Left cardiac atrium (tissue), 4 donors: ENCODE data around the gene NLGN1. TPM values are rescaled to one million over a fixed set of nuclear protein-coding genes. Genes with fewer than 3 reads are reported as not detected.

Experiments used
- ATAC-seq, 2 donors: fragments of 200-7000 bp; cut with Tn5 transposase; one replicate each; pipeline ENCODE4 v1.9.1; 2020; ENCODE audit warnings: mild to moderate bottlenecking in 2 of 2, moderate library complexity in 2 of 2
- DNase-seq: peaks from one replicate; pipeline ENCODE4 v3.0.0-alpha.2; 2020
- intact Hi-C, 2 donors: fragments of 100-400 bp; cut with DNase I; formaldehyde crosslinking; loops; one replicate each; pipeline versions ENCODE4 v1.14.1 to v1.15.1; 2022 to 2023
- total RNA-seq, 2 donors: library from RNA; stranded (reverse); fragmentation: NEBNext Ultra II Directional; extraction: Animal tissue kit (Norgen Biotek cat#: 25700); gene quantifications; one replicate each; pipeline ENCODE4 v1.2.1, GENCODE V29; 2021
- donor health status: DM: no; HTN: yes; CAD: no.
- donor health status: DM: no; HTN: yes; CAD: no; lungs with severe emphysema.
- donor health status: DM: yes; HTN: yes; CAD: no.
- donor health status: Dilated cardiomyopathy.

The NLGN1 gene
- total RNA-seq, 2 donors from 2014 or later: 2.2 to 2.5 TPM

DNA sequence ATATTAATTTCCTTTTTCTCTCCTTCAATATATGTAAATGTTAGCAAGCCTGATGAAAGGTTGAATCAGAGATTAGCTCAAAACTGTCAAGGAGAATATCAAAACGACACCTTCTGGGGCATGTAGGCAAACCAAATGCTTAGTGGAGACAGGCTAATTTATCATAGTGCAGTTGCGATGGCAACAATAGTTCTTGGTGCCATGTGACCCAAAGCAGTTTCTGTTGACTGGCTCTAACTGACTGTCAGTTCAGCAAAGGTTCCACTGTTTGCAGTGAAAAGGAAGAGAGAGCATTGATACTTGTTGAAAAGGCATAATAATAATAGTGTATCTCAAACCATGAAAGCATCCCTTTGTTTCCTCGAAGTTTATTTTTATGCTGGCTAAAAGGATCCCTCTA lies 513.9 kb downstream of the NLGN1 start:
- DNase-seq (no peak), ATAC-seq (no peak)
- intact Hi-C loops: no loop called here

DNA sequence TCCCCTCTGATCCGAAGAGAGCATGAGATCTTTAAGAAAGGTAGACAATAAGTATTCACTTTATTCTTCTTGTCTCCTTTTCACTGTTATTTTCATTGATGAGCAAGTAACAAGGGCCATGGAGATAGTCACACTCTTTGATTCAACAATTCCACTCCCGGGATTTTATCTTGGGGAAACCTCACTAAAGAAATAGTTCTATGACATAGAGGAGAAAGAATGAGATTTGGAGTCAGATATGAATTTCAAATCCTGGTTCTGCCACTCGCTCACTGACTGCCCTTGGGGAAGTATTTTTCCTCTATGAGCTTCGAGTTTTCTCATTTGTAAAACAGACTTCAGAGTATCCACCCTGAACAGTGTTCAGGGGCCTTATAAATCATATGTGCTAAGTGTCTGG lies 514.6 kb downstream of the NLGN1 start:
- ATAC-seq: no peak

DNA sequence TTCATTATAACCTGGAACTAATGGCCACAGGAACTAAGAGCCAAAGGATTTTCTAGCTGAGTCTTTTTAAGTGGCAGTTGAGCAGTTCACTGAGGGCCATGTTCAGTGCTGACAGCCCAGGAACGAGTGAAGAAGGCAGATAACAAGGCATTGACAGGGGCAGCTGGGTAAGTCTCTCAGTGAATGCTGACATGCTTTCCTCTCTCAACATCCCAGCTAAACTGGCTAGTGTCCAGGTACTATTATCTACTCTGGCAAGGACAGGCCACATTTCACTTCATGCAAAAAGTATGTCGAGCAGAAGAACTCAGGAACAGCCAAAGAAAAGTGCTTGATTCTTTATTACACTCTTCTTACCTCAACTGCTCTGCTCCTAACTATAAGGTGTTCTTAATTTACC lies 515.9 kb downstream of the NLGN1 start:
- no peak for DNase-seq
- intact Hi-C loops: no loop called here
- peak; percentile 71 to 91 for ATAC-seq

More for the DNA sequence above, 514.6 kb downstream of the NLGN1 start:
- intact Hi-C loops: no loop called here
- no peak for DNase-seq

GRCh38 chr3:173913974-173914421 lies 516.5 kb downstream of the NLGN1 start:
- intact Hi-C loops: no loop called here
- ATAC-seq: no peak

GRCh38 chr3:173916799-173917198 lies 519.3 kb downstream of the NLGN1 start:
- intact Hi-C loops: no loop called here
- DNase-seq (no peak), ATAC-seq (no peak)

More at GRCh38 chr3:173913974-173914421, 516.5 kb downstream of the NLGN1 start:
- no peak for DNase-seq

GRCh38 chr3:173920386-173920785 lies 522.8 kb downstream of the NLGN1 start:
- ATAC-seq: no peak
- no peak for DNase-seq
- intact Hi-C loops: no loop called here

- no peak for DNase-seq
- no peak for ATAC-seq
- intact Hi-C loops: no loop called here
Observed at GRCh38 chr3:173921732-173922131, 524.2 kb downstream of the NLGN1 start.

- no peak for ATAC-seq
- intact Hi-C loops: no loop called here
Observed at GRCh38 chr3:173923204-173923603, 525.7 kb downstream of the NLGN1 start.

GRCh38 chr3:173930251-173930650 lies 532.7 kb downstream of the NLGN1 start:
- ATAC-seq (no peak), DNase-seq (no peak)
- intact Hi-C loops: no loop called here

More at GRCh38 chr3:173923204-173923603, 525.7 kb downstream of the NLGN1 start:
- no peak for DNase-seq

GRCh38 chr3:173932624-173933023 lies 535.1 kb downstream of the NLGN1 start:
- ATAC-seq (peak in 1 of 2 donors; percentile 85), DNase-seq (no peak)
- intact Hi-C loops: no loop called here

GRCh38 chr3:173933113-173933512 lies 535.6 kb downstream of the NLGN1 start:
- DNase-seq (no peak), ATAC-seq (no peak)
- intact Hi-C loops: no loop called here

GRCh38 chr3:173936316-173936715 lies 538.8 kb downstream of the NLGN1 start:
- intact Hi-C loops: no loop called here
- ATAC-seq (no peak), DNase-seq (no peak)

DNA sequence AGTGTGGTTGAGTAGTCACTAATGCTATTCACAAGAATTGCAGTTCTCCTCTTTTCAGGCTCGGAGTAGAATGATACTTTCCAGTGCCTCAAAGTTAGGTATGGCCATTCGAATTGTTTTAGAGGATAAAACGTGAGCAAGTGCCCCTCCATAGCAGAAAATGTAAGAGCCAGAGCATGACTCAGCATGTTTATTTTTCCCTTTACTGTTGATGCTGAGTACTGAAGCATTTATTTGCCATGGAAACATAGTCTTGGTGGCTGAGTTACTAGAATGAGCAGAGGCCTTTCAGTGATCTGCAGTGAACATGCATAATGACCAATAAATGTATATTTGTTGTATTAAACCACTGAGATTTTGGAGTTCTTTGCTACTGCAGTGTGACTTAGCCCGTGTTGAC lies 540.6 kb downstream of the NLGN1 start:
- intact Hi-C loops: no loop called here
- ATAC-seq (no peak), DNase-seq (no peak)

DNA sequence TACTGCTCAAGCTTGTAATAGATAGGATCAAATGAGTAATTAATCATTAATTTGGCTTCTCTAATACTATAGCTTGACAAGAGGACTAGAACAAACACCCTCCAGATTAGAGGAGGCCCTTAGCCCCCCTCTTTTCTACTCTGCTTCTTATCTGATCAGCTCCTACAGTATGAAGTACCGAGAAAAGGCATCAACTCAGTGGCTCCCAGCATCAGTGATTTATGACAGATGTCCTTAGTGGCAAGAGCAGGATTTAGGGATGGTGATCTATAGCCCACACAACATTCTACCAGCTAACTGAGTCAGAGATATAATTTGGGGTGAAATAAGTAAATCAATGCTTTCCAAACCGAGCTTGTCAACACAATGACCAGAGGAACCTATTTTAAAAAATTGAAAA lies 541.1 kb downstream of the NLGN1 start:
- DNase-seq (no peak), ATAC-seq (no peak)
- intact Hi-C loops: no loop called here

- ATAC-seq: no peak
- DNase-seq: no peak
- intact Hi-C loops: no loop called here
Observed at GRCh38 chr3:173939331-173939730, 541.8 kb downstream of the NLGN1 start.

- intact Hi-C loops: no loop called here
- DNase-seq (no peak), ATAC-seq (no peak)
Observed at GRCh38 chr3:173943264-173943663, 545.7 kb downstream of the NLGN1 start.

DNA sequence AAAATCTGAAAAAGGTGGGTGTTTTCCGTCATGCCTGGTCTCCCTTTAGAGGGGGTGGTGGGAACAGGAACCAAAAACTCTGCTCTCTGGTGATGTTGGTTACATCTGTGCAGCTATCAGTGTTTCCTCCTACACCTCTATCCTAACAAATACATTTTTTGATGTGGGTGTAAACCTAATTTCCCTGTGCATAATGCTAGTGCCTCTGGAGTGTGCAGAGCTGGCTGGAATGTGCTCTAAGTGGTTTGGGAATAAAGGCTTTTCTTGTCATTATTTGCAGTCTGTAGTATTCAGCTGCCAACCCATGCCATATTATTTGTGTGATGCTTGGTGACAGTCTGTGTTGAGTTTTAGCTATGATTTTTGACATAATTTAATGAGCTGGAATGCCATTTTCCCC lies 547.6 kb downstream of the NLGN1 start:
- intact Hi-C loops: no loop called here
- ATAC-seq: no peak
- DNase-seq: no peak

- DNase-seq (no peak), ATAC-seq (no peak)
- intact Hi-C loops: no loop called here
Observed at GRCh38 chr3:173945806-173946205, 548.3 kb downstream of the NLGN1 start.

- intact Hi-C loops: no loop called here
- DNase-seq (no peak), ATAC-seq (no peak)
Observed at GRCh38 chr3:173954647-173955046, 557.1 kb downstream of the NLGN1 start.

DNA sequence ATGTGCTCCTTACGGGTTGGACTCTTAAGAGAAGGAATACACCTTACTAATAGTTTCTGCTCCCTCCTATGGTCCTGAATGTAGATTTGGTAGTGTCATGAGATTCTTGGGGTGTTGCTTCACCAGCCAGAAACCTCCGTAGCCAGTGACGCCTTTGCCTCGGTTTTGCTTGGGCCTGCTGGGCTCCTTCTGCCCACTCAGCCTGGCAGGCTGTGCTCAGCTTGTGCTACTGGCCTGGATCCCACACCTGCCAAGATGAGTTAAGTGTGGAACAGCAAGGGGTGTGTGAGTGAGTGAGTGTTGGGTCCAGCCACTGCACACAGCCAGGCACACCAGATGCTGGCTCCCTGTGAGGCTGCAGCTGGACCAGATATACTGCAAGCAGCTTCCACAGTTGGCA lies 560.1 kb downstream of the NLGN1 start:
- intact Hi-C loops: no loop called here
- ATAC-seq: no peak
- DNase-seq: no peak

GRCh38 chr3:173958805-173959204 lies 561.3 kb downstream of the NLGN1 start:
- ATAC-seq: no peak
- intact Hi-C loops: no loop called here
- no peak for DNase-seq

- intact Hi-C loops: no loop called here
- ATAC-seq: no peak
Observed at GRCh38 chr3:173970281-173970680, 572.7 kb downstream of the NLGN1 start.

More at GRCh38 chr3:173970281-173970680, 572.7 kb downstream of the NLGN1 start:
- no peak for DNase-seq
